LNCaP clone FGC (cell line): ENCODE data around the gene IVD.

ENCODE experiments used
- DNase-seq: peaks from one replicate; pipeline ENCODE4 v3.0.0-alpha.2; 2011; ENCODE audit warnings: low read depth
- H3K4me3 ChIP-seq: 2 replicates; pipeline ENCODE4 v1.5.1; 2011; ENCODE audit warnings: mild to moderate bottlenecking, low read depth, low read length, control low read depth
- CTCF ChIP-seq: IDR thresholded peaks from 2 replicates; pipeline ENCODE4 v1.5.1; 2012; ENCODE audit warnings: mild to moderate bottlenecking; ENCODE audit not compliant: control insufficient read depth, insufficient read depth; ENCODE audit errors: extremely low read depth

IVD gene

GRCh38 chr15:40367686-40368611, 37.6 kb upstream of the IVD start:
- TF ChIP-seq CTCF, result peak; percentile 45
- no peak overlapping the region for H3K4me3 ChIP-seq
- DNase-seq, result peak; percentile 42

GRCh38 chr15:40368719-40369473, 36.7 kb upstream of the IVD start:
- no peak overlapping the region for H3K4me3 ChIP-seq
- TF ChIP-seq CTCF, result no peak
- no peak for DNase-seq

- H3K4me3 ChIP-seq, result no peak overlapping the region
- DNase-seq, result no peak
- no peak for TF ChIP-seq CTCF
Observed at GRCh38 chr15:40369474-40369869, 36.1 kb upstream of the IVD start.

GRCh38 chr15:40369971-40370370, 35.6 kb upstream of the IVD start:
- H3K4me3 ChIP-seq, result no peak overlapping the region
- DNase-seq, result no peak
- no peak for TF ChIP-seq CTCF

- no peak for DNase-seq
- no peak for TF ChIP-seq CTCF
Observed at GRCh38 chr15:40372981-40373380, 32.6 kb upstream of the IVD start.

GRCh38 chr15:40377606-40378005, 28.0 kb upstream of the IVD start:
- H3K4me3 ChIP-seq, result no peak overlapping the region
- DNase-seq, result no peak
- no peak for TF ChIP-seq CTCF

More at GRCh38 chr15:40372981-40373380, 32.6 kb upstream of the IVD start:
- H3K4me3 ChIP-seq, result no peak overlapping the region

- TF ChIP-seq CTCF, result no peak
- no peak overlapping the region for H3K4me3 ChIP-seq
- DNase-seq, result no peak
Observed at GRCh38 chr15:40379374-40379773, 26.2 kb upstream of the IVD start.
